ENCODE data around the gene RBM46.

The RBM46 gene, protein sequence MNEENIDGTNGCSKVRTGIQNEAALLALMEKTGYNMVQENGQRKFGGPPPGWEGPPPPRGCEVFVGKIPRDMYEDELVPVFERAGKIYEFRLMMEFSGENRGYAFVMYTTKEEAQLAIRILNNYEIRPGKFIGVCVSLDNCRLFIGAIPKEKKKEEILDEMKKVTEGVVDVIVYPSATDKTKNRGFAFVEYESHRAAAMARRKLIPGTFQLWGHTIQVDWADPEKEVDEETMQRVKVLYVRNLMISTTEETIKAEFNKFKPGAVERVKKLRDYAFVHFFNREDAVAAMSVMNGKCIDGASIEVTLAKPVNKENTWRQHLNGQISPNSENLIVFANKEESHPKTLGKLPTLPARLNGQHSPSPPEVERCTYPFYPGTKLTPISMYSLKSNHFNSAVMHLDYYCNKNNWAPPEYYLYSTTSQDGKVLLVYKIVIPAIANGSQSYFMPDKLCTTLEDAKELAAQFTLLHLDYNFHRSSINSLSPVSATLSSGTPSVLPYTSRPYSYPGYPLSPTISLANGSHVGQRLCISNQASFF

DNA sequence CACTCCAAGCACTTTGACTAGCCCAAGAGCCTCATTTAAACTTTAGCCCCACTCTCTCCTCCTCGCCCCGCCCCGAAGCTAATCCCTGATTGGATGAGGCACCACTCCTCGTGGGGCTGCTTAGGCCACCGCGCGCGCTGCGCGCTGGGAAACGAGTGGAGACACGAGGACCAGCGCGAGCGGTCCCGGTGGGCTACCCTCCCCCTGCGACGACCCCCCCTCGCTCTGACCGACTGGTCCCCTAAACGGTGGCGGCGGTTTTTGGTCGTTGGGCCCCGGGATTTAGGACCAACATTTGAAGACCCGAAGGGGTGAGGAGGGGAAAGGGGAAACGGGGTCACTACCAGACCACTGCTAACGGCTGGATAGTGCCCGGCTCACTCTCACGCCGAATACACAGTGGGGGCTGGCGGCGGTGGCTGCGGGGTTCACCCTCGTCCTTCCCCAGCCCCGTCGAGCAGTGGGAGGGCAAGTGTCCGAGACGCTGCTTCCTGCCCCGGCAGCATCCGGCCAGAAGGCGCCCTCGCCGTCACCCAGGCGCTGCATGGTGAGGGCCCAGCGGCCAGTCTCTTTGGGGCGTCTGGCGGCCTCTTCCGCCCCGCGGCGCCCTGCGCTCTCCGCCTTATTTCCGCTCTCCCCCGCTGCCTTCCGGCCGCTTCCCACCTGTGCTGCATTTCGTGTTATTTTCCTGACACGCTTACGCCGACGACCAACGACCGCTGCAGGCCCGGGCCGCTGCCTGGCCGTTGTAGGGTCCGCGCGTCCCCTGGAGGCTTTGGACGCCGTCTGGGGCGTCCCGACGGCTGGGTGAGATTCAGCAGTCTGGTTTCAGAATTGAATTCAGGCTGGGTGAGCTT, at the start of gene RBM46:
Gene RBM46, plus strand, starts transcription at position 147 of the 857 bp plus-strand sequence. CDS start 15,481 bp downstream, outside the sequence.
- Mint-ChIP-seq H3K9me3 (peaks cover under 1% of the 10 kb centered on the region), H3K4me3 (no peak within 1 kb of the TSS), H3K4me1 (no peaks in the 10 kb centered on the region), H3K27me3 (peaks cover 10% of the 10 kb centered on the region), H3K27ac (no peak within 1 kb of the TSS), H3K36me3 (no peaks in the 10 kb centered on the region)
- ATAC-seq (ENCODE audit: low read depth), result no peak
- no peak for DNase-seq (ENCODE audit: low spot score in 2 of 2)

DNA sequence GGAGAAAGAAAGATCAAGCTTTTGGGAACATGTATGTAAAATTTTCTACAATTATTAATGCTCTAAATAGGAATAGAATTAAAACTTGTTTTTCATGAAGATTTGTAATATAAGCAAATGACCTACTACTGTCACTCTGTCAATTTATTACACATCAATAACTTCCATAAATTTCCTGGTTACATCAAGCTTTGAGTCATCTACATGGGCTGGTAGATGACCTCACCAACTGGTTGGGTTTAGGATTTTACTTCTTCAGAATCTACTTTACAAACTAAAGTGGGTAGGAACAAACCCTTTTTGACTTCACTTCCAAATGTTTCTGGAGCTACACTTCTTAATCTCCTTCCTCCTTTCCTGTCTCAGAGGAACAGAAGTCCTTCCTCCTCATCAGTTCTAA, 49.3 kb upstream of the RBM46 start:
- no peak for ATAC-seq (ENCODE audit: low read depth)
- Mint-ChIP-seq H3K4me1 (no peaks in the 10 kb centered on the region), H3K4me3 (no peak overlapping the region)

DNA sequence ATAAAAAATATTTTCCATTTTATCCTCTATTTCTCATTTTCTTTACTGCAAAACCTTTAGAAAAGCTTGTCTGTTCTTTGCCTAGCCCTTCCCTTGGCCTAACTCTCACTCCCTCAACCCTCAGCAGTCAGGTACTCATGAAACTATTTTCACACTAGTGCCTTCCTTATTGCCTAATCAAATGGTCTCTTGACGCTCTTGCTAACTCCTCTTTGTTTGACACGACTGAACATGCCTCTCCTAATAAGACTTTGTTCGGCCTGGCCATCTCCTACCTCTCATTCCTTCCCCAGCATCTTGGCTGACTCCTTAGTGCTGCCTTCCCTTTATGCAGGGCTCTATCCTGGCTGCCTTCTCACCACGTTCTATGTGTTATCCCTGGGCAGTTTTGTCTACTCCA, 48.4 kb upstream of the RBM46 start:
- Mint-ChIP-seq H3K4me1 (no peaks in the 10 kb centered on the region), H3K27me3 (peaks cover 9% of the 10 kb centered on the region), H3K36me3 (no peaks in the 10 kb centered on the region), H3K9me3 (no peaks in the 10 kb centered on the region), H3K4me3 (no peak overlapping the region), H3K27ac (no peak overlapping the region)
- no peak for DNase-seq (ENCODE audit: low spot score in 2 of 2)
- no peak for ATAC-seq (ENCODE audit: low read depth)

More for the DNA sequence above, 49.3 kb upstream of the RBM46 start:
- no peak for DNase-seq (ENCODE audit: low spot score in 2 of 2)
- no peak overlapping the region for H3K27ac Mint-ChIP-seq
- no peaks in the 10 kb centered on the region for H3K9me3 Mint-ChIP-seq
- no peaks in the 10 kb centered on the region for H3K36me3 Mint-ChIP-seq
- peaks cover 9% of the 10 kb centered on the region for H3K27me3 Mint-ChIP-seq

DNA sequence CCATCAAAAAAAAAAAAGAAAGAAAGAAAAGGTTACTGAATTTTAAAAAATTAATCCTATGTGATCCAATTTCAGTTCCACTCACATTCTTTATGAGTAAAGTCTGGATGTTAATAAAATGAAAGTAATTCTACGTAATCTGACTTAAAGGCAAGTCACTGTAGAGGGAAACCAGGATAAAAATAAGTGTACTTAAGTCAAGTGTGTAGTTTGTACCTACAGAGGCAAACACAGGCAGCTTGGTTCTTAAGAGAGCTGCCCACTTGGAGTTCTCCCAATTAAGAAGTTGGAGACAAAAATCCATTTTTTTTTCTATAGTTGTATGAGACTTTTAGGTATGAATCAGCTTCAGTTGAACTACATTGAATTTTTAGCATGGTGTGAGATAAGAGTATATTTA, 44.3 kb upstream of the RBM46 start:
- Mint-ChIP-seq H3K4me3 (no peak overlapping the region), H3K36me3 (no peaks in the 10 kb centered on the region), H3K9me3 (no peaks in the 10 kb centered on the region), H3K27me3 (peaks cover 11% of the 10 kb centered on the region), H3K4me1 (no peaks in the 10 kb centered on the region), H3K27ac (no peak overlapping the region)
- DNase-seq (ENCODE audit: low spot score in 2 of 2) (no peak), ATAC-seq (ENCODE audit: low read depth) (no peak)

DNA sequence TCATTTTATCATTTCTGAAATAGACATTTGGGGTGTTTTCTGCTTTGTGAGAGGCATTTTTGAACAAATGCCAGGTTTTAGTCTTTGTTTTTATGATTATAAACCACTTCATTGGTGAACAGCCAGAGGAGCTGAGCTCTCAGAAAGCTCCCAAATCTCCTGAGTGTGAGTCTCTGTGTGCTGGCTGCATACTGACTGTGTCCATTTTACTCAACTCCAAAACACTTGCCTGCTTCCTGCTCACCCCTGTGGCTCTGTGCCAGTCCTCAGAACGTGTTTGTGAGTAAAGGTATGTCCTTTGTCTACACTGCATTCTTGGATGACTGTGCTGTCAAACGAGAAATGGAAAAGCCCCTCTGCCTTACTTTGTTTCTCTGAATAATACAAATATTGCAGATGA, 42.6 kb upstream of the RBM46 start:
- ATAC-seq (ENCODE audit: low read depth) (no peak), DNase-seq (ENCODE audit: low spot score in 2 of 2) (no peak)
- Mint-ChIP-seq H3K27ac (no peak overlapping the region), H3K4me3 (no peak overlapping the region), H3K4me1 (no peaks in the 10 kb centered on the region), H3K27me3 (peaks cover 9% of the 10 kb centered on the region), H3K9me3 (no peaks in the 10 kb centered on the region), H3K36me3 (no peaks in the 10 kb centered on the region)

DNA sequence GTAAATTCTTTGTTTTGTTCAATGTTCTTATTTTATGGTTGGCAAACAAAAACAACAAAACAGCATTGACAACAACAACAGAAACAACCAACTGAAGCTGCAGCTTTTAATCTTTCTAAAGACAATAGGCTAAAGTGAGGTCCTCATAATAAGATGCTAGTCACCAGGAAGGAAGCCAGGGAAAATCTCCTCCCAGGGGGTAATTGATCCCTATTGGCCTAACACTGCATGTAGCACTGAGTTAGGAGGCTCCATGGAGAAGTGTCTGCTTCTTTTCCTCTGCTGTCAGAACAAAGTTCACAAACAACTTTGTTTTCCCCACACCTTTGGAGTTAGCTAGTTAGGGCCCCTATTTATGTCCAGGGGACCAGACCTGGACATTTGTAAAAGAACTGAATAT, 42.0 kb upstream of the RBM46 start:
- H3K4me1 Mint-ChIP-seq, result no peaks in the 10 kb centered on the region
- no peak for DNase-seq (ENCODE audit: low spot score in 2 of 2)
- H3K36me3 Mint-ChIP-seq, result no peaks in the 10 kb centered on the region
- no peak overlapping the region for H3K27ac Mint-ChIP-seq
- H3K27me3 Mint-ChIP-seq, result peaks cover 8% of the 10 kb centered on the region
- no peaks in the 10 kb centered on the region for H3K9me3 Mint-ChIP-seq
- ATAC-seq (ENCODE audit: low read depth), result no peak
- no peak overlapping the region for H3K4me3 Mint-ChIP-seq

DNA sequence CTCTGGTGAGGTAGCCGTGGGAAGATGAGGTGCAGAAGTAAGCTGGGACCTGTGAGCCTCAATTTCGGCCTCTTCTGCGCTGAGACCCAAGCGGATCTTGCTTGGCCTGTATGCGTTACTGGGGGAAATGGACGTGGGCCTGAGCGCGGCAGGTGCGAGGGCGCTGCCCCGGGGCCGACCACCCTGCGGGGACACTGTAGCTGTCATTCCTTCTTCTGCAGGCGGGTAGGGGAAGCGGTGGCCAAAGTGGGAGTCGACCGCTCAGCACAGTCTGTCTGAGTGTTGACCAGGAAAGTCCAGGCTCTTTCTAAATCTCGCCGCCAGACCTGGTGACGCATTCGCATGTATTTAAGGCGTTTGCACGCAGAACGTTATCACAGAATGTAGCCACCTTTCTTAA, 40.6 kb upstream of the RBM46 start:
- no peaks in the 10 kb centered on the region for H3K9me3 Mint-ChIP-seq
- H3K27ac Mint-ChIP-seq, result no peak overlapping the region
- no peaks in the 10 kb centered on the region for H3K36me3 Mint-ChIP-seq
- ATAC-seq (ENCODE audit: low read depth) (no peak), DNase-seq (ENCODE audit: low spot score in 2 of 2) (no peak)
- no peak overlapping the region for H3K4me3 Mint-ChIP-seq
- peaks cover 16% of the 10 kb centered on the region for H3K27me3 Mint-ChIP-seq
- H3K4me1 Mint-ChIP-seq, result no peaks in the 10 kb centered on the region

DNA sequence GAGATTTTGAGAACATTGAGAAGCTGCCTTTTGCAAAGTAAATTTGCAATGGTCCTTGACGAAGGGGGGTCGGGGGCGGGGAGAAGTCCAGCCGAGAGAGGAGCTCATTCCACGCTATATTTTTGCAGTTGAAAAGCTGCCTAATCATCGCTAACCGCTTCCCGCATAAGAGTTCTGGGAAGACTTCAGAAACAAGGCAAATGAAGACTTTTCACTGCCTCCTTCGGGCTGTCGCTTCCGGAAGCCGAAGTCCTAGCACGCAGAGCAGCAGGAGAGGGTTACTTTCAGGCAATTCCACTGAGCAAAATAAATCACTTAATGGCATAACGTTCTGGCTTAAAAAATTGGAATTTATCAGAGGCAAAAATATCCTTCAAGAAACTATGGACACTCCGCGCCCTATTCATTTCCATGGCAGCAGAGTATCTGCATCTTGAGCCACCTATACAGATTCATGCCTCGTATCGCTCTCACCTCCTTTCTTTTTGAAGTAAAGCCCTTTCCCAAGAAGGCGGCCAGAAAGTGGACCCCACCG, 39.9 kb upstream of the RBM46 start:
- H3K36me3 Mint-ChIP-seq, result no peaks in the 10 kb centered on the region
- H3K27ac Mint-ChIP-seq, result no peak overlapping the region
- DNase-seq (ENCODE audit: low spot score in 2 of 2) (no peak), ATAC-seq (ENCODE audit: low read depth) (no peak)
- no peak overlapping the region for H3K4me3 Mint-ChIP-seq
- H3K27me3 Mint-ChIP-seq, result peaks cover 16% of the 10 kb centered on the region
- no peaks in the 10 kb centered on the region for H3K4me1 Mint-ChIP-seq
- no peaks in the 10 kb centered on the region for H3K9me3 Mint-ChIP-seq

DNA sequence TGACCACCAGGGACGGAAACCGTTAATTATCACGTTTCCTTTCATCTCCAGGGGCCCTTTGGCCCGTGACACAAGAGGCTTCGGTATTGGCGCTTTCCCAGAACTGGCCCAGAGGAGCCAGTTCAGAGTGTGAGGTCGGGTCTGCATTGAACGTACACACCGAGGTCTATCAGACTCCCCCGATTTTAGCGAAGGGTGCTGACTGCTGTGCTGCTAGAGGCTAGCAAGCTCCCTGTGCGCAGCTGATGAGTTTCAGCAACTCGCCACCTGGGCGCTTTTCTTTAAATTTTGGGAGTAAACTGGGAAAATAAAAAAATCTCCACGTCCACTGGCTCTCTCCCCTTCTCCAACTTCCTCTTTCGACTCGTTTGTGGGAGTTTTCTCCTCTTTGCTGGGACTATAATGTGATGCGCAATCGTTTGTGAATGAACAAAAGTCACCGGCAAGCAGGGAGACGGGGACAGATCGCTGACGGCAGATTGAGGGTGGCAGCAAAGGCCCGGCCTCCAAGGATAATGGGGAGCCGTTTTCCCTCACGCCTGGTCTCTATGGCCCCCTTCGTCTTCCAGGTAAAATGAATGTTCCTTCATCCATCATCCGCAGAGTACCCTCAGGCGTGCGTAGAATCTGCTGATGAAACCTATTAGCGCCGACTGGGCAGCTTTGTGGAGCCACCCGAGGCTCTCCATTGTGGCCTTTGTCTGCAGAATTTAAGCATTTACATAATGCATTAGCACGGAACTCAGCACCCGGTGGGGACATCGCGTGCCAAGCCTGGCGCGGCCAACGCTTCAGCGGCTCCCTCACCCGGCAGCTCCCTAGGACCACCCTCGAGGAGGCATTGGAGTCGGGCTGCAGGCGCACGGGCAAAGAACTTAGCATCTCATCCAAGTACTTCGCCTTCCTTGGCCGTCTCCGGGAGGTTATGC, 38.9 kb upstream of the RBM46 start:
- H3K27ac Mint-ChIP-seq, result no peak overlapping the region
- H3K4me3 Mint-ChIP-seq, result peak overlapping the region; percentile 32
- no peaks in the 10 kb centered on the region for H3K4me1 Mint-ChIP-seq
- DNase-seq (ENCODE audit: low spot score in 2 of 2) (no peak), ATAC-seq (ENCODE audit: low read depth) (no peak)
- peaks cover 16% of the 10 kb centered on the region for H3K27me3 Mint-ChIP-seq
- no peaks in the 10 kb centered on the region for H3K36me3 Mint-ChIP-seq
- no peaks in the 10 kb centered on the region for H3K9me3 Mint-ChIP-seq

DNA sequence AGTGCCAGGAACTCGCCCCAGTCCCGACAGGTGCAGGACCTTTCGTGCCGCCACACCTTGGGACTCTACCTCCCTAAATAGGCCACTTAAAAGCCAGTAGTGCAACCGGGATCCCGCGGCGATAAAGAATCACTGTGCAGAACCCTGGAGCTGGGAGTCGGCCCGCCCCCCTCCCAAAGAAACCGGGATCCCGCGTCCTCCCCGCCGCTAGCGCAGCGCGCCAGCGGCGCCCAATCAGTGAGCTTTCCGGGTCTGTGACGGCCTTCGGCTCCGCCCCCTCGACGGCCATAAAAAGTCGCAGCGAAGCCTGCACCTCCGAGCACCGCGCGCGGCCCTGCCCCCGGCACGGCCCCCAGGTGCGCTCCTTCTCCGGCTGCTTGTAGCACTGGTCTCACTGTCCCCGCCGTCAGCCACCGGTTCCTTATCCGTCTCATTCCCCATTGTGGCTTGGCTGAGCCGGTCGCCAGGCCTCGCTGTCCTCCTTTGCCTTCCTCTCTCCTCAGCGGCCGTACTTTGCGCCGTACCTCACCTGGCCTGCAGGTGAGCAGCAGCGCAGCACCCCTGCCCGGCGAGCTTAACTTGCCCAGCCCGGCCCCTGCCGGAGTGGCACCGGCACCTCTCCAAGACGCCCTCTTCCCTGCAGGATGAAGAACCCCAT, 37.3 kb upstream of the RBM46 start, which contains the start of gene LRAT:
Gene LRAT, plus strand, starts transcription at position 318 of the 658 bp plus-strand sequence. Its CDS starts 327 bp downstream, at position 645.
- Mint-ChIP-seq H3K4me1 (no peaks in the 10 kb centered on the region), H3K9me3 (no peaks in the 10 kb centered on the region), H3K27ac (no peak within 1 kb of the TSS), H3K4me3 (peak within 1 kb of the TSS; percentile 81), H3K27me3 (peaks cover 16% of the 10 kb centered on the region), H3K36me3 (no peaks in the 10 kb centered on the region)
- ATAC-seq (ENCODE audit: low read depth), result peak; percentile 54
- DNase-seq (ENCODE audit: low spot score in 2 of 2), result no peak

DNA sequence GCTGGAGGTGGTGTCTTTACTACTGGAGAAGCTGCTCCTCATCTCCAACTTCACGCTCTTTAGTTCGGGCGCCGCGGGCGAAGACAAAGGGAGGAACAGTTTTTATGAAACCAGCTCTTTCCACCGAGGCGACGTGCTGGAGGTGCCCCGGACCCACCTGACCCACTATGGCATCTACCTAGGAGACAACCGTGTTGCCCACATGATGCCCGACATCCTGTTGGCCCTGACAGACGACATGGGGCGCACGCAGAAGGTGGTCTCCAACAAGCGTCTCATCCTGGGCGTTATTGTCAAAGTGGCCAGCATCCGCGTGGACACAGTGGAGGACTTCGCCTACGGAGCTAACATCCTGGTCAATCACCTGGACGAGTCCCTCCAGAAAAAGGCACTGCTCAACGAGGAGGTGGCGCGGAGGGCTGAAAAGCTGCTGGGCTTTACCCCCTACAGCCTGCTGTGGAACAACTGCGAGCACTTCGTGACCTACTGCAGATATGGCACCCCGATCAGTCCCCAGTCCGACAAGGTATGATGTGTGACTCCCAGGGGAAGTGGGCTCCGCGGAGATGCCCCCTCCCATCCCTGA, 36.6 kb upstream of the RBM46 start:
- no peaks in the 10 kb centered on the region for H3K9me3 Mint-ChIP-seq
- peaks cover 16% of the 10 kb centered on the region for H3K27me3 Mint-ChIP-seq

DNA sequence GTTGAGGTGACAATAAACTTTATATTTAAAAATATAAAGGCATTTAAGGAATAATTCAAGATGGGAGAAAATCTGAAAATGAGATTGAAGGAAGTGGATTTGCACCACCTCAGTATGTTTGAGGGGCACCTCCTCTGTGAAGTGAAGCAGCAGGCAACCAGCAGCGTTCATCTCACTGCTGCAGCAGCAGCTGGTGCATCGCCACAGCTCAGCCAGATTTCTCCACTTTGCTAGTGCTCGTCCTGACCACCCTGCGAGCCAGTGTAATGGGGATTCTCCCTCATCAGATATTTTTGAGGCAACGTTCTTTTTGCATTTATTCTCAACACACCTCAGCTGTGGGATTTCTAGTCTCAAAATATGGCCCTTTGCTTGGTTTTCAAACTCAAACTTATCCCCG, 23.4 kb upstream of the RBM46 start:
- Mint-ChIP-seq H3K27me3 (no peaks in the 10 kb centered on the region), H3K9me3 (no peaks in the 10 kb centered on the region), H3K27ac (no peak overlapping the region), H3K36me3 (no peaks in the 10 kb centered on the region), H3K4me1 (no peaks in the 10 kb centered on the region), H3K4me3 (no peak overlapping the region)
- DNase-seq (ENCODE audit: low spot score in 2 of 2), result no peak
- ATAC-seq (ENCODE audit: low read depth), result no peak

More for the DNA sequence above, 36.6 kb upstream of the RBM46 start:
- H3K36me3 Mint-ChIP-seq, result no peaks in the 10 kb centered on the region
- H3K4me3 Mint-ChIP-seq, result peak overlapping the region; percentile 81
- DNase-seq (ENCODE audit: low spot score in 2 of 2) (no peak), ATAC-seq (ENCODE audit: low read depth) (no peak)
- no peak overlapping the region for H3K27ac Mint-ChIP-seq
- no peaks in the 10 kb centered on the region for H3K4me1 Mint-ChIP-seq
